T-helper 1 cell treated with Interleukin-12 subunit alpha and Interleukin-12 subunit beta and Interleukin-4 antibody, amounts not matched to agents 30 μg/mL and 1 μg/mL, for 36 hours (primary cell): ENCODE measurements around the gene CNST.
"Not testable (repeated sequence)": the region's sequence is repeated elsewhere in the genome, so short reads cannot be mapped to it uniquely, and the experiment has no call there.

Experiments used
- H3K27ac Mint-ChIP-seq: one replicate; pipeline ENCODE4 v1.8.0; 2021; ENCODE audit warnings: mild to moderate bottlenecking, mixed read lengths
- H3K27me3 Mint-ChIP-seq: one replicate; pipeline ENCODE4 v1.8.0; 2021; ENCODE audit warnings: low read depth, mixed read lengths
- H3K36me3 Mint-ChIP-seq: one replicate; pipeline ENCODE4 v1.8.0; 2021; ENCODE audit warnings: low read depth, mixed read lengths
- H3K4me1 Mint-ChIP-seq: one replicate; pipeline ENCODE4 v1.8.0; 2021; ENCODE audit warnings: low read depth, mixed read lengths
- H3K4me3 Mint-ChIP-seq: one replicate; pipeline ENCODE4 v1.8.0; 2021; ENCODE audit warnings: mild to moderate bottlenecking, moderate library complexity, mixed read lengths
- H3K9me3 Mint-ChIP-seq: one replicate; pipeline ENCODE4 v1.8.0; 2021; ENCODE audit warnings: mixed read lengths

Gene CNST

GRCh38 chr1:246587032-246587431, 20.8 kb downstream of the CNST start:
- H3K9me3 Mint-ChIP-seq, result peaks cover 4% of the 10 kb centered on the region
- H3K36me3 Mint-ChIP-seq, result peaks cover 34% of the 10 kb centered on the region
- no peaks in the 10 kb centered on the region for H3K27me3 Mint-ChIP-seq
- H3K27ac Mint-ChIP-seq, result no peak overlapping the region
- peaks cover 33% of the 10 kb centered on the region for H3K4me1 Mint-ChIP-seq
- H3K4me3 Mint-ChIP-seq, result no peak overlapping the region

- Mint-ChIP-seq H3K36me3 (peaks cover 35% of the 10 kb centered on the region), H3K9me3 (peaks cover 4% of the 10 kb centered on the region), H3K27me3 (no peaks in the 10 kb centered on the region), H3K4me1 (peaks cover 33% of the 10 kb centered on the region), H3K4me3 (no peak overlapping the region), H3K27ac (no peak overlapping the region)
Measured at GRCh38 chr1:246587606-246588005, 21.4 kb downstream of the CNST start.

- Mint-ChIP-seq H3K36me3 (peaks cover 32% of the 10 kb centered on the region), H3K4me3 (no peak overlapping the region), H3K4me1 (peaks cover 28% of the 10 kb centered on the region), H3K27me3 (no peaks in the 10 kb centered on the region), H3K9me3 (peaks cover 4% of the 10 kb centered on the region), H3K27ac (no peak overlapping the region)
Measured at GRCh38 chr1:246588159-246588721, 22.0 kb downstream of the CNST start.

GRCh38 chr1:246589919-246590318, 23.7 kb downstream of the CNST start:
- H3K36me3 Mint-ChIP-seq, result peaks cover 23% of the 10 kb centered on the region
- H3K9me3 Mint-ChIP-seq, H3K27me3 Mint-ChIP-seq, H3K4me3 Mint-ChIP-seq, H3K27ac Mint-ChIP-seq: not testable (repeated sequence)
- peaks cover 21% of the 10 kb centered on the region for H3K4me1 Mint-ChIP-seq

- no peak overlapping the region for H3K4me3 Mint-ChIP-seq
- peaks cover 28% of the 10 kb centered on the region for H3K36me3 Mint-ChIP-seq
- peaks cover 22% of the 10 kb centered on the region for H3K4me1 Mint-ChIP-seq
Measured at GRCh38 chr1:246591047-246591446, 24.8 kb downstream of the CNST start.

GRCh38 chr1:246591504-246591903, 25.2 kb downstream of the CNST start:
- H3K4me3 Mint-ChIP-seq, result no peak overlapping the region
- H3K27me3 Mint-ChIP-seq, result no peaks in the 10 kb centered on the region
- H3K4me1 Mint-ChIP-seq, result peaks cover 21% of the 10 kb centered on the region
- H3K9me3 Mint-ChIP-seq, result peaks cover 4% of the 10 kb centered on the region
- peaks cover 28% of the 10 kb centered on the region for H3K36me3 Mint-ChIP-seq
- H3K27ac Mint-ChIP-seq, result no peak overlapping the region

More at GRCh38 chr1:246591047-246591446, 24.8 kb downstream of the CNST start:
- H3K27me3 Mint-ChIP-seq, result no peaks in the 10 kb centered on the region
- H3K27ac Mint-ChIP-seq, result no peak overlapping the region
- H3K9me3 Mint-ChIP-seq, result peaks cover 4% of the 10 kb centered on the region

GRCh38 chr1:246591958-246592357, 25.7 kb downstream of the CNST start:
- Mint-ChIP-seq H3K27ac (no peak overlapping the region), H3K4me1 (peaks cover 21% of the 10 kb centered on the region), H3K27me3 (no peaks in the 10 kb centered on the region), H3K36me3 (peaks cover 28% of the 10 kb centered on the region), H3K4me3 (no peak overlapping the region), H3K9me3 (peaks cover 4% of the 10 kb centered on the region)

GRCh38 chr1:246592695-246593094, 26.4 kb downstream of the CNST start:
- Mint-ChIP-seq H3K4me3 (no peak overlapping the region), H3K27me3 (no peaks in the 10 kb centered on the region), H3K9me3 (peaks cover 4% of the 10 kb centered on the region), H3K4me1 (peaks cover 17% of the 10 kb centered on the region), H3K36me3 (peaks cover 28% of the 10 kb centered on the region), H3K27ac (no peak overlapping the region)

- Mint-ChIP-seq H3K9me3 (peaks cover 3% of the 10 kb centered on the region), H3K27me3 (no peaks in the 10 kb centered on the region), H3K4me3 (no peak overlapping the region), H3K36me3 (peaks cover 21% of the 10 kb centered on the region), H3K4me1 (peaks cover 16% of the 10 kb centered on the region), H3K27ac (no peak overlapping the region)
Measured at GRCh38 chr1:246595146-246595545, 28.9 kb downstream of the CNST start.

GRCh38 chr1:246597340-246597739, 31.1 kb downstream of the CNST start:
- H3K4me3 Mint-ChIP-seq, result no peak overlapping the region
- no peaks in the 10 kb centered on the region for H3K27me3 Mint-ChIP-seq
- no peaks in the 10 kb centered on the region for H3K9me3 Mint-ChIP-seq
- H3K27ac Mint-ChIP-seq, result no peak overlapping the region
- H3K36me3 Mint-ChIP-seq, result peaks cover 14% of the 10 kb centered on the region
- peaks cover 13% of the 10 kb centered on the region for H3K4me1 Mint-ChIP-seq

- Mint-ChIP-seq H3K27me3 (no peaks in the 10 kb centered on the region), H3K36me3 (peaks cover 11% of the 10 kb centered on the region), H3K9me3 (peaks cover 3% of the 10 kb centered on the region), H3K4me3 (no peak overlapping the region), H3K4me1 (peaks cover 15% of the 10 kb centered on the region), H3K27ac (no peak overlapping the region)
Measured at GRCh38 chr1:246597971-246598370, 31.7 kb downstream of the CNST start.

- H3K4me3 Mint-ChIP-seq, result no peak overlapping the region
- H3K4me1 Mint-ChIP-seq, result peaks cover 15% of the 10 kb centered on the region
- H3K36me3 Mint-ChIP-seq, result peaks cover 17% of the 10 kb centered on the region
- no peak overlapping the region for H3K27ac Mint-ChIP-seq
- H3K27me3 Mint-ChIP-seq, result no peaks in the 10 kb centered on the region
- H3K9me3 Mint-ChIP-seq, result peaks cover 8% of the 10 kb centered on the region
Measured at GRCh38 chr1:246599315-246599714, 33.1 kb downstream of the CNST start.

- peaks cover 13% of the 10 kb centered on the region for H3K4me1 Mint-ChIP-seq
- no peaks in the 10 kb centered on the region for H3K27me3 Mint-ChIP-seq
- peaks cover 11% of the 10 kb centered on the region for H3K36me3 Mint-ChIP-seq
- H3K4me3 Mint-ChIP-seq, result no peak overlapping the region
- H3K27ac Mint-ChIP-seq, result peak overlapping the region; percentile 0
- H3K9me3 Mint-ChIP-seq, result peaks cover 8% of the 10 kb centered on the region
Measured at GRCh38 chr1:246600579-246600978, 34.3 kb downstream of the CNST start.

- Mint-ChIP-seq H3K36me3 (peaks cover 11% of the 10 kb centered on the region), H3K9me3 (peaks cover 8% of the 10 kb centered on the region), H3K27ac (peak overlapping the region; percentile 53), H3K4me3 (no peak overlapping the region), H3K4me1 (peaks cover 13% of the 10 kb centered on the region), H3K27me3 (no peaks in the 10 kb centered on the region)
Measured at GRCh38 chr1:246602194-246602593, 35.9 kb downstream of the CNST start.

GRCh38 chr1:246605231-246605630, 39.0 kb downstream of the CNST start:
- not testable (repeated sequence) for H3K27me3 Mint-ChIP-seq, H3K9me3 Mint-ChIP-seq, H3K27ac Mint-ChIP-seq, H3K4me3 Mint-ChIP-seq
- Mint-ChIP-seq H3K36me3 (peaks cover 12% of the 10 kb centered on the region), H3K4me1 (peaks cover 18% of the 10 kb centered on the region)

GRCh38 chr1:246607462-246607861, 41.2 kb downstream of the CNST start:
- Mint-ChIP-seq H3K4me3 (no peak overlapping the region), H3K27me3 (no peaks in the 10 kb centered on the region), H3K36me3 (peaks cover 8% of the 10 kb centered on the region), H3K27ac (no peak overlapping the region), H3K4me1 (peaks cover 14% of the 10 kb centered on the region), H3K9me3 (peaks cover 8% of the 10 kb centered on the region)
